GM12878 (cell line): ENCODE data around the gene PRAC2. TPM values are rescaled to one million over a fixed set of nuclear protein-coding genes. Genes with fewer than 3 reads are reported as not detected.

Source experiments
- DPF2 ChIP-seq: fragments of 450-650 bp; IDR thresholded peaks from 2 replicates; pipeline ENCODE4 v1.6.1; 2017; ENCODE audit warnings: mild to moderate bottlenecking
- HDAC6 ChIP-seq: fragments of 200-600 bp; sonication (generic); IDR thresholded peaks from one replicate; pipeline ENCODE4 v1.8.0; 2017; ENCODE audit warnings: antibody characterized with exemption; ENCODE audit not compliant: unreplicated experiment
- IKZF2 ChIP-seq, 2 experiments: fragments of 450-650 bp; IDR thresholded peaks; 2 replicates each; pipeline ENCODE4 v1.6.1; 2017; ENCODE audit warnings: mild to moderate bottlenecking in 2 of 2, moderate library complexity in 2 of 2
- JUND ChIP-seq: IDR thresholded peaks from 2 replicates; pipeline ENCODE4 v1.6.1; 2012; ENCODE audit warnings: low read depth, mild to moderate bottlenecking, low read length, improper control_type of control experiment, moderate library complexity
- KDM1A ChIP-seq: fragments of 200-600 bp; sonication (generic); IDR thresholded peaks from 2 replicates; pipeline ENCODE4 v1.6.1; 2016; ENCODE audit warnings: borderline replicate concordance
- SIN3A ChIP-seq: IDR thresholded peaks from 2 replicates; pipeline ENCODE4 v1.6.1; 2012; ENCODE audit warnings: low read depth, low read length, improper control_type of control experiment
- ZNF217 ChIP-seq: fragments of 450-650 bp; IDR thresholded peaks from 2 replicates; pipeline ENCODE4 v1.6.1; 2017; ENCODE audit warnings: antibody characterized with exemption, mild to moderate bottlenecking
- ZNF592 ChIP-seq: fragments of 450-650 bp; IDR thresholded peaks from 2 replicates; pipeline ENCODE4 v1.6.1; 2017; ENCODE audit warnings: mild to moderate bottlenecking, moderate library complexity
- ZZZ3 ChIP-seq: IDR thresholded peaks from 2 replicates; pipeline ENCODE4 v1.6.1; 2011; ENCODE audit warnings: low read depth; ENCODE audit not compliant: control insufficient read depth, insufficient read length
- polyA plus RNA-seq, 11 experiments: library from polyadenylated mRNA; depleted of rRNA in 4 of 11; unstranded in 6 of 11; stranded (reverse) in 5 of 11; fragments of >200 nt; fragmentation: Nextera tagmentation in 4 of 11; fragmentation: Illumina TruSeq in 1 of 11; extraction: Ambion mirVana in 4 of 11; extraction: Trizol in 1 of 11; gene quantifications; 1 replicate in 1 of 11; 2 replicates in 10 of 11; pipeline versions ENCODE4 v1.2.1 to v1.2.3, GENCODE V29; 2011 to 2016; ENCODE audit warnings: inconsistent platforms in 2 of 11, missing spikeins in 2 of 11, low read depth in 1 of 11
- total RNA-seq, 4 experiments: library from RNA; depleted of rRNA in 3 of 4; stranded (reverse); fragments of >200 nt in 3 of 4; fragmentation: Illumina TruSeq in 1 of 4; extraction: Trizol in 1 of 4; gene quantifications; 2 replicates each; pipeline versions ENCODE4 v1.2.1 to v1.2.3, GENCODE V29; 2013 to 2021
- TF ChIP-seq, protein P1 (sequence below): IDR thresholded peaks from 2 replicates; pipeline ENCODE4 v1.6.1; 2012; ENCODE audit warnings: low read depth, low read length, improper control_type of control experiment
- TF ChIP-seq, protein P2 (sequence below): fragments of 450-650 bp; conservative IDR thresholded peaks from 2 replicates; pipeline ENCODE4 v1.6.1; 2017; ENCODE audit warnings: mild to moderate bottlenecking, moderate library complexity

The PRAC2 gene
- total and polyA plus RNA-seq, 10 of the 15 experiments (the other 5 are each of a cell fraction or from before 2014, with no cell fraction given) = 0.31 TPM; not detected in 9

- TF ChIP-seq ZNF592 (no peak), DPF2 (no peak), HDAC6 (no peak), ZZZ3 (no peak), SIN3A (no peak), JUND (no peak), ZNF217 (no peak), KDM1A (no peak), IKZF2 (IDR thresholded peaks at IDR 0.05) (no peak)
- TF ChIP-seq, protein P1, sequence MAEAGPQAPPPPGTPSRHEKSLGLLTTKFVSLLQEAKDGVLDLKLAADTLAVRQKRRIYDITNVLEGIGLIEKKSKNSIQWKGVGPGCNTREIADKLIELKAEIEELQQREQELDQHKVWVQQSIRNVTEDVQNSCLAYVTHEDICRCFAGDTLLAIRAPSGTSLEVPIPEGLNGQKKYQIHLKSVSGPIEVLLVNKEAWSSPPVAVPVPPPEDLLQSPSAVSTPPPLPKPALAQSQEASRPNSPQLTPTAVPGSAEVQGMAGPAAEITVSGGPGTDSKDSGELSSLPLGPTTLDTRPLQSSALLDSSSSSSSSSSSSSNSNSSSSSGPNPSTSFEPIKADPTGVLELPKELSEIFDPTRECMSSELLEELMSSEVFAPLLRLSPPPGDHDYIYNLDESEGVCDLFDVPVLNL = no peak
- TF ChIP-seq, protein P2, sequence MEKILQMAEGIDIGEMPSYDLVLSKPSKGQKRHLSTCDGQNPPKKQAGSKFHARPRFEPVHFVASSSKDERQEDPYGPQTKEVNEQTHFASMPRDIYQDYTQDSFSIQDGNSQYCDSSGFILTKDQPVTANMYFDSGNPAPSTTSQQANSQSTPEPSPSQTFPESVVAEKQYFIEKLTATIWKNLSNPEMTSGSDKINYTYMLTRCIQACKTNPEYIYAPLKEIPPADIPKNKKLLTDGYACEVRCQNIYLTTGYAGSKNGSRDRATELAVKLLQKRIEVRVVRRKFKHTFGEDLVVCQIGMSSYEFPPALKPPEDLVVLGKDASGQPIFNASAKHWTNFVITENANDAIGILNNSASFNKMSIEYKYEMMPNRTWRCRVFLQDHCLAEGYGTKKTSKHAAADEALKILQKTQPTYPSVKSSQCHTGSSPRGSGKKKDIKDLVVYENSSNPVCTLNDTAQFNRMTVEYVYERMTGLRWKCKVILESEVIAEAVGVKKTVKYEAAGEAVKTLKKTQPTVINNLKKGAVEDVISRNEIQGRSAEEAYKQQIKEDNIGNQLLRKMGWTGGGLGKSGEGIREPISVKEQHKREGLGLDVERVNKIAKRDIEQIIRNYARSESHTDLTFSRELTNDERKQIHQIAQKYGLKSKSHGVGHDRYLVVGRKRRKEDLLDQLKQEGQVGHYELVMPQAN = no peak
These were observed 43.4 kb upstream of the PRAC2 start (continued) for GRCh38 chr17:48679385-48680096.
